HG03439 (cell line): ENCODE data around the gene KLF1.
"Not testable (repeated sequence)": the region's sequence is repeated elsewhere in the genome, so short reads cannot be mapped to it uniquely, and the experiment has no call there.

Experiments used
- ATAC-seq: cut with Tn5 transposase; IDR thresholded peaks from one replicate; pipeline ENCODE4 v1.9.1; 2021; ENCODE audit warnings: mild to moderate bottlenecking, moderate library complexity; ENCODE audit not compliant: unreplicated experiment

Gene KLF1

GRCh38 chr19:12886969-12887747, at the start of gene KLF1:
Gene KLF1 (minus strand): TSS chr19:12887201. CDS start chr19:12887140, 61 bp downstream.
- ATAC-seq = no peak

GRCh38 chr19:12936582-12936981, 49.6 kb upstream of the KLF1 start:
- no peak for ATAC-seq

GRCh38 chr19:12935071-12935470, 48.1 kb upstream of the KLF1 start:
- no peak for ATAC-seq

- peak; percentile 52 for ATAC-seq
Measured at GRCh38 chr19:12933287-12934072, 46.5 kb upstream of the KLF1 start, which contains the start of gene FARSA. Gene FARSA (minus strand): TSS chr19:12933711. CDS start chr19:12933696, 15 bp downstream.

- no peak for ATAC-seq
Measured at GRCh38 chr19:12932392-12933286, 45.6 kb upstream of the KLF1 start.

- ATAC-seq = no peak
Measured at GRCh38 chr19:12930002-12930645, 43.1 kb upstream of the KLF1 start.

- ATAC-seq = no peak
Measured at GRCh38 chr19:12924621-12925310, 37.8 kb upstream of the KLF1 start.

GRCh38 chr19:12922959-12923358, 36.0 kb upstream of the KLF1 start:
- no peak for ATAC-seq

- no peak for ATAC-seq
Measured at GRCh38 chr19:12921047-12921446, 34.0 kb upstream of the KLF1 start.

GRCh38 chr19:12918253-12918652, 31.3 kb upstream of the KLF1 start:
- ATAC-seq = no peak

- ATAC-seq = not testable (repeated sequence)
Measured at GRCh38 chr19:12915860-12916259, 28.9 kb upstream of the KLF1 start.

GRCh38 chr19:12913851-12914690, 27.1 kb upstream of the KLF1 start:
- no peak for ATAC-seq

- no peak for ATAC-seq
Measured at GRCh38 chr19:12913011-12913561, 26.1 kb upstream of the KLF1 start.

GRCh38 chr19:12912571-12912970, 25.6 kb upstream of the KLF1 start:
- ATAC-seq = no peak

GRCh38 chr19:12907166-12907565, 20.2 kb upstream of the KLF1 start:
- ATAC-seq = no peak

GRCh38 chr19:12899891-12900518, 13.0 kb upstream of the KLF1 start:
- peak; percentile 76 for ATAC-seq

GRCh38 chr19:12896460-12896859, 9.5 kb upstream of the KLF1 start:
- no peak for ATAC-seq

- ATAC-seq = no peak
Measured at GRCh38 chr19:12893582-12893981, 6.6 kb upstream of the KLF1 start.
